IPS-15b (cell line): Measurements from ENCODE around the gene CEP55.
"Not testable (repeated sequence)": the region's sequence is repeated elsewhere in the genome, so short reads cannot be mapped to it uniquely, and the experiment has no call there.

Experiments used
- H3K27me3 ChIP-seq: one replicate; pipeline ENCODE4 v1.6.1; 2013; ENCODE audit warnings: low read length; ENCODE audit not compliant: control insufficient read depth, insufficient read depth
- H3K36me3 ChIP-seq: one replicate; pipeline ENCODE4 v1.6.1; 2013; ENCODE audit warnings: low read length; ENCODE audit not compliant: control insufficient read depth, insufficient read depth
- H3K4me1 ChIP-seq: one replicate; pipeline ENCODE4 v1.6.1; 2013; ENCODE audit warnings: mild to moderate bottlenecking, low read length; ENCODE audit not compliant: control insufficient read depth, insufficient read depth
- H3K4me3 ChIP-seq: one replicate; pipeline ENCODE4 v1.5.1; 2013; ENCODE audit warnings: low read depth, low read length
- H3K9ac ChIP-seq: one replicate; pipeline ENCODE4 v1.6.1; 2013; ENCODE audit warnings: low read depth, mild to moderate bottlenecking, low read length
- H3K9me3 ChIP-seq: one replicate; pipeline ENCODE4 v1.6.1; 2013; ENCODE audit warnings: mild to moderate bottlenecking, low read length; ENCODE audit not compliant: control insufficient read depth, insufficient read depth

The CEP55 gene

DNA sequence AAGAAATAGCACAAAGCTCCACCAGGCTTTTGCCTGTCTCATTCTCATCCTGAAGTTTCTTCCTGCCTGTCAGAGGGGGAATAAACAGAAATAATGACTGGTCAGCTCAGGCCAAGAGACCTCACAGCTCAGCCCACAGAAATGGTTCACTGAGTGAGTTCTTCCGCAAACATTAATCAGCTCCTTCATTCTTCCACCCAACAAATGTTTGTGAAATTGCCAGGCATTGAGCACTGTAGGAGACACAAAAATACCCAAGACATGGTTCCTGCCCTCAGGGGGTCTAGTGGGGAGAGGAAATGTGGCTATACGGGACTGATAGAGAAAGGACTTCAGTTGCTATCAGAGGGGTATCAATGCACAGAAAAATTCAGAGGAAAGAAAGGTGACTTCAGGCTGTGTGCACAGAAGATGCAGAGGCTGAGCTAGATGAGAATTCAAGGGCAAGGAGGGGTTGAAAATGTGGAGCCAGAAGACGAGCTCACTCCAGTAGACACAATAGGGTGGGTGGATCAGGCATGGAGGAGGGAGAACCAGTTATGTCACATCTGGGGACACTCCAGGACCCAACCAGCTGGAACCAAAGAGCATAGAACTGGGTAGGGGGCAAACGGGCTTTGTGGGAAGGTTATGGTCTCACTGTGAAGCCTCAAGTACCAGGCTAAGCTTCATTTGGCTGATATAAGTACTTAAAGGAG is 35.2 kb upstream of the CEP55 start:
- H3K27me3 ChIP-seq = no peaks in the 10 kb centered on the region
- no peak overlapping the region for H3K4me3 ChIP-seq
- H3K36me3 ChIP-seq = no peaks in the 10 kb centered on the region
- H3K9me3 ChIP-seq = no peaks in the 10 kb centered on the region
- H3K4me1 ChIP-seq = no peaks in the 10 kb centered on the region
- H3K9ac ChIP-seq = no peak overlapping the region

DNA sequence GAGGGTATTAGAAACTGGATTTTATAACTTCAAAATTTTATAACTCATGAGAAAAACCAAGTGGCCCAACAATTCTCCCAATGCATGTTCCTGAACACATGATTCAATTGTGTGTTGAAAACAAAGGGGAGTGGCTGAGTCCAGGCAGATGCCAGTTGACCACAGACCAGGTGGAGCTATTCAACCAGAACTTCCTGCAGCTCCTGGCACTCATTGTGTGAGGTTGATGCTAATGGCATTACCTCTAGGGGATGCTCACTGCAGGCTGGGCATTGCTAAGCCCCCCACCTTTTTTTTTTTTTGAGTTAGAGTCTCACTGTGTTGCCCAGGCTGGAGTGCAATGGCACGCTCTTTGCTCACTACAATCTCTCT is 34.6 kb upstream of the CEP55 start:
- Histone ChIP-seq H3K36me3 (no peaks in the 10 kb centered on the region), H3K4me3 (no peak overlapping the region), H3K27me3 (no peaks in the 10 kb centered on the region), H3K9ac (no peak overlapping the region), H3K9me3 (no peaks in the 10 kb centered on the region), H3K4me1 (no peaks in the 10 kb centered on the region)

DNA sequence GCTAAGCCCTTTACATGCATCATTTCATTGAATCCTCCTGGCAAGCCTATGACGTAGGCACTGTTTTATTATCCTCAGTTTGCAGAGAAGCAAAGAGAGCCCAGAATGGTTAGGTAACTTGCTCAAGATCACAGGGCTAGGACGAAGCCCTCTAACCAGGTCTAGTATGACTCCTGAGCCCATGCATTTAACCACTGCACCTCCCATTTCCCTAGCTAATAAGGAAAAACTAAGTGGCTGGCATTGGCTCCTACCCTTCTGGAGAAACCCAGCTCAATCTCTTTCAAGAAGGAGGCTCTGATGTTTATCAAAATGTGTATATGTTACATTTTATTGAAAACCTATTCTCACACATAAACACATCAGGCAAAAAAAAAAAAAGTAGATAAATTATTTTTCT is 34.0 kb upstream of the CEP55 start:
- Histone ChIP-seq H3K27me3 (no peaks in the 10 kb centered on the region), H3K4me3 (no peak overlapping the region), H3K4me1 (no peaks in the 10 kb centered on the region), H3K9ac (no peak overlapping the region), H3K9me3 (no peaks in the 10 kb centered on the region), H3K36me3 (no peaks in the 10 kb centered on the region)

DNA sequence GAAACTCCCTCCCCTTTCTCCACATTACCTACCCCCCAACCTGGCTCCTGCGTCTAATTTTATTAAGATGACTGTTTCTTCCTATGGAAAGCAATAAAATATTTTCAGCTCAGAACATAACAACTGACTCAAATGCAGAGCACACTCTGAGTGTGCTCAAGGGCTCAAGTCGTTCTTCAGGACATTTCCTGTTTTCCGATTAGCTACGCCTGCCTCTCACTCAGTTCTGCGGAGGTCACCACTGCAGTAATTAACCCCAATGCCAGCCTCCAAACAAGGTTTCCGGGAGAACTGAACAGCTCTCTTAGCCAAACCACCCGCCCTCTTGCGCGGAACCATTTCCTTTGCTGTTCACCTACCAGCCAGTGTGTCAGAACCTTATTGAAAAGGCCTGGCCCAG is 33.5 kb upstream of the CEP55 start:
- no peaks in the 10 kb centered on the region for H3K4me1 ChIP-seq
- no peak overlapping the region for H3K4me3 ChIP-seq
- H3K9me3 ChIP-seq = no peaks in the 10 kb centered on the region
- H3K36me3 ChIP-seq = no peaks in the 10 kb centered on the region
- no peak overlapping the region for H3K9ac ChIP-seq
- no peaks in the 10 kb centered on the region for H3K27me3 ChIP-seq

DNA sequence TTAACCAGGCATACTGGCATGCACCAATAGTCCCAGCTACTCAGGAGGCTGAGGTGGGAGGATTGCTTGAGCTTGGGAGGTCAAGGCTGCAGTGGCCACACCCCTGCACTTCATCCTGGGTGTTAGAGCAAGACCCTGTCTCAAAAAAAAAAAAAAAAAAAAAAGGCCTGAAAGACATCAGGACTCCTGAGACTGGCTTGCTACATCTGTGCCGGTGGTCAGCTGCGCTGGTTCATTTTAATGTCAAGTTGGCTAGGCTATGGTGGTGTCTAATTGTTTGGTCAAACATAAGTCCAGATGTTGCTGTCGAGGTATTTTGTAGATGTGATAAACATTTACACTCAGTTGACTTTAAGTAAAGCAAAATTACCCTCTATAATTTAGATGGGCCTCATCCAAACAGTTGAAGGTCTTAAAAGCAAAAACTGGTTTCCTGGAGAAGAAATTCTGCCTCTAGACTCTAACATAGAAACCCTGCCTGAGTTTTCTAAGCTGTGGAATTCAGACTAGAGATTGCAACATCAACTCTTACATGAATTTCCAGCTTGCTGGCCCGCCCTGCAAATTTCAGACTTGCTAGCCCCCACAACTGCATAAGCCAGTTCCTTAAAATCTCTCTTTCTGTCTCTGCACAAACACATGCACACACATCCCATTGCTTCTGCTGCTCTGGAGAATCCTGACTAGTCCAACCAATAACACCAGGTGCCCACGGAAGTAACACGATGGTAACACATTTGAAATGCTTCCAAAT is 32.5 kb upstream of the CEP55 start:
- Histone ChIP-seq H3K9me3 (no peaks in the 10 kb centered on the region), H3K9ac (no peak overlapping the region), H3K4me3 (no peak overlapping the region), H3K36me3 (no peaks in the 10 kb centered on the region), H3K27me3 (no peaks in the 10 kb centered on the region), H3K4me1 (no peaks in the 10 kb centered on the region)

DNA sequence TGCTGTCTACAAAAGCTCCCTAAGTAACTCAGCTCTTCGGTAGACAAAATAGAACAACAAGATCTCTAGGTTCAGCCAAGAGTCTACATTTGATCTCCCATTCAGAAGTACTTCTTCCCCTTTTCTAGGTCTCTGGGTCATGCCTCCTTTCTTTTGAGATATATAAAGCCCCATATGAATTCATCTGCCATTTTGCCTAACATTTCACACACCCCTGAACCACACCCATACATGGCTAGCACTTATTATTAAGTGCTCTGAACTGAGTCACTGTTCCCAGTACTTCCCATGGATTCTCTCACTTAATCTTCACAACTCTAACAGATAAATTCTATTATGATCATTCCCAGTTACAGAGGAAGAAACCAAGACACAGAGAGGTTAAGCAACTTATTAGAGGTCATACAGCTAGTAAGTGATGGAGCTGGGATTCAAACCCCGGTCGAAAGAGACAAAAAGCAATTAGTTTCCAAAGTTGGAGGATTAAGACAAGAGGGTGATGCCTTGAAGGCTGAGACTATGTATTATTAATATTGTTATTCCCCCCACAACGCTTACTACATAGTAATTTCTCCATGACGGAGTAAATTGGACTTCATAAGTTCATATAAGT is 31.5 kb upstream of the CEP55 start:
- no peaks in the 10 kb centered on the region for H3K9me3 ChIP-seq
- H3K27me3 ChIP-seq = no peaks in the 10 kb centered on the region
- H3K4me3 ChIP-seq = no peak overlapping the region
- H3K36me3 ChIP-seq = no peaks in the 10 kb centered on the region
- no peak overlapping the region for H3K9ac ChIP-seq
- no peaks in the 10 kb centered on the region for H3K4me1 ChIP-seq

DNA sequence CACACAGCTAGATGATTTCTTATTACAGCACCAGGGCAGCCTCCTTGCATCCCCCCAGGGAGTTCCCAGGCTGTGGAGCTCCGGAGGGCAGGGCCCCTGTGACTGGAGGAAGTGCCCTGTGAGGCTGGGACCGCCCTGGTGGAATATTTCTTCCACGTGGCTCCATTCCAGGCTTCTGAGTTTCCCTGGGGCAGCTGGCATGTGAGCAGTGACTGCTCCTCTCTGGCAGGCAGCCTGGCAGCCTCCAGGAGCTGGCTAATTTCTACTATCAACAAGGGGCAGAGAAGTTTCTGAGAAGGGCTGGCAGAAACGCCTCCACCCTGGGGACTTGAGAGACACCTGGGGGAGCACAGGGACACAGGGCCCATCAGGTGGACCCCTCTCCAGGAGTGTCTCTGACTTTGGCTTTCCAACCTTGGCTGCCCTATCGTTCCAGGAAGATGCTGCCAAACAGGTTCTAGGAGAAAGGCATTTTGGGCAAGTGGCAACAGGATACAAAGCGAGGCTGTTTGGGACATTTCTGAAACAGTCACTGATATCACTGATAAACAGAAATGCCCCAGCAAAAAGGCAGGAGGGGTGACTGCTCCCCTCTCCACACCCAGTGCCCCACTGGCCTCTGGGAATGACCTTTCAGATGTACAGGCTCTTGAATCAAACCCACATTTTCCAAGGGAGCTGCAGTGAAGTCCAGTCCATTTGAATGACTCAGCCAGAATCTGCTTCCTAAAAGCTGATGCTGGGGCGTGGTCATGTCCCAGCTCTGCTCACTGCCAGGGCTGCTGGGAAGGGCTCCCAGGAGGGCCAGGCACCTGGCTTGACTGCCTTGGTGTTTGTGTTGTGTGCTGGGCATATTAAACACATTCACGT is 30.4 kb upstream of the CEP55 start:
- H3K4me1 ChIP-seq = peaks cover under 1% of the 10 kb centered on the region
- H3K9ac ChIP-seq = no peak overlapping the region
- no peak overlapping the region for H3K4me3 ChIP-seq
- H3K9me3 ChIP-seq = no peaks in the 10 kb centered on the region
- H3K36me3 ChIP-seq = no peaks in the 10 kb centered on the region
- no peaks in the 10 kb centered on the region for H3K27me3 ChIP-seq

DNA sequence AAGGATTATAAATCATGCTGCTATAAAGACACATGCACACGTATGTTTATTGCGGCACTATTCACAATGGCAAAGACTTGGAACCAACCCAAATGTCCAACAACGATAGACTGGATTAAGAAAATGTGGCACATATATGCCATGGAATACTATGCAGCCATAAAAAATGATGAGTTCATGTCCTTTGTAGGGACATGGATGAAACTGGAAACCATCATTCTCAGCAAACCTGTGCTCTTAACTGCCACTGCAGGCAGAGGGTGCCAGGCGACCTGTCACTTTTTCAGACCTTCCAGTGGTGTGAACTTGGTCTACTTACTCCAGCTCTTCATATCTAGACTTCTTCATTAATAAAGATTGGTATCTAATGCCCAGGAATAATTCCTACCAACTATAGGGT is 28.8 kb upstream of the CEP55 start:
- H3K27me3 ChIP-seq, H3K9me3 ChIP-seq, H3K36me3 ChIP-seq, H3K9ac ChIP-seq, H3K4me3 ChIP-seq, H3K4me1 ChIP-seq: not testable (repeated sequence)

DNA sequence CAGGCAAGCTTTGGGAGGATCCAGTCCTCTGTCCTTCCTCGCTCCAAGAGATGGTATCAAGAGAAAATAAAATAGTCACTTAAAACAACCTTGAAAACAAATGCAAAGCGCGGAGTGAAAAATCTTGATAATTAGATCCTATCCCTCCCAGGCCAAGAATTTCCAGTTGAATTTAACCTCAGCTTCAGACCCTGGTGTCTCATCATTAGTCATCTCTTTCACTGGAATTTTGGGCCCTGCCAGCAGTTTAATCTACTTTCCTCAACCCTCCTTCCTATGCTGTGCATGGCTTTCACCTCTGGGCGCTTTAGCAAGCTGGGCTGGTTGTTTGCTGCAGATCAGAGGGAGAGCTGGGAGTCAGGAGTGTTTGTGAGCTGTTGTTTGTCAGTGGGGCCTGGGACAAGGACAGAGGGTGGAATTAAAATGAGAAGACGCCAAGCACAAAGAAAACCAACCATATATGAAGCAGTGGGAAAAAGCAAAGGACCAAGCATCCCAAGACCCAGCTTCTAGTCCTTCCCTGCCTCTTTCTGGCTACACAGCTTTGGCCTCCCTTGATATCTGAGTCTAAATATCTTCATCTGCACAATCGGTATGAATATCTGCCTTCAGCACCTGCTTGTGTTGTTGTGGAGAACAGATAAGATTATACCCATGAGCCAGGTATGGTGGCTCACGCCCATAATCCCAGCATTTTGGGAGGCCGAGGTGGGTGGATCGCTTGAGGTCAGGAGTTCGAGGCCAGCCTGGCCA is 27.8 kb upstream of the CEP55 start:
- H3K36me3 ChIP-seq = no peaks in the 10 kb centered on the region
- H3K9me3 ChIP-seq = no peaks in the 10 kb centered on the region
- H3K4me3 ChIP-seq = no peak overlapping the region
- no peak overlapping the region for H3K9ac ChIP-seq
- H3K27me3 ChIP-seq = no peaks in the 10 kb centered on the region
- H3K4me1 ChIP-seq = peaks cover 5% of the 10 kb centered on the region

DNA sequence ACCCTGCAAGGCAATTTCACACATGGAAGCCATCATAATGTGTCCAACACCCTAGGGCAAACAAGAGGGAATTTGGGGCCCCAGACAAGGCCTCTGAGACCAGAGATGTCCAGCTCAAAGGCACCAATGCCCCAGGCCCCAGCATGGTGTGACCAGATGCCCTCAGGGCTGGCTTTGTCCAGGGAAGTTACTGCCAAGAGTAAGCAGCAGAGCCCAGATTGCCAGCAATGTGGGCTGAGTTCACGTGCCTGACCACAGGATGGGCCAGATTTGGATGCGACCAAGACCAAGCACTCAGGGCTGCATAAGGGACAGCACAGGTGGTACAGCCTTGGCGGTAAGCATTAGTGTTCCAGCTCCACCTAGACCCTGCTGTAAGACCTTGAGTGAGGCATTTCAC is 27.0 kb upstream of the CEP55 start:
- H3K36me3 ChIP-seq = no peaks in the 10 kb centered on the region
- H3K4me3 ChIP-seq = no peak overlapping the region
- H3K9me3 ChIP-seq = no peaks in the 10 kb centered on the region
- H3K9ac ChIP-seq = no peak overlapping the region
- H3K4me1 ChIP-seq = peaks cover 7% of the 10 kb centered on the region
- H3K27me3 ChIP-seq = no peaks in the 10 kb centered on the region

DNA sequence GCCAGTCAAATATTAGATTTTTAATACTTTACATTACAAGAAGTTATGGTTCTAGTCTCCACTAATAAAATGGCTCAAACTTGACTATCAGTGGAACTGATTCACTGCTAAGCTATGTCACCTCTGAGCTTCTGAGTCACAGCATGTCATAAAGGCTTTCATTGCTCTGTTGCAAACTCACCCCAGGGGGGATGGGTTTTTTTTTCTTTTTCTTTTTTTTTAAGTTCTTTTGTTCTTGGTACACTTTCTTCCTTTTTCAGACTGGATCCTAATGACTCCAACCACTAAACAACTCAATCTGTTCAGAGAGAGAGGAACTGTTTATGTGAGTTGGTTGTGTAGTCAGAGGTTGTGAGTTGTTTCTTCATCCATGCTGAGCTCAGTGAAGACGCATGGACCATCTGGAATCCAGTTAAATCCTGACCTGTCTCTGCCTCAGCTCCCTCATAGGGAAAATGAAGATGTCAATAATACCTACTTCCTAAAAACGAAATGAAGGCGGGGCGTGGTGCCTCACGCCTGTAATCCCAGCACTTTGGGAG is 25.2 kb upstream of the CEP55 start:
- no peak overlapping the region for H3K4me3 ChIP-seq
- peaks cover 9% of the 10 kb centered on the region for H3K4me1 ChIP-seq
- no peak overlapping the region for H3K9ac ChIP-seq

More for the DNA sequence above, 25.2 kb upstream of the CEP55 start:
- H3K27me3 ChIP-seq = no peaks in the 10 kb centered on the region
- no peaks in the 10 kb centered on the region for H3K9me3 ChIP-seq
- H3K36me3 ChIP-seq = no peaks in the 10 kb centered on the region
